Kidney (tissue), 14 donors: ENCODE results near the gene C11orf21. TPM values are rescaled to one million over a fixed set of nuclear protein-coding genes. Genes with fewer than 3 reads are reported as not detected.
"Not testable (repeated sequence)": the region's sequence is repeated elsewhere in the genome, so short reads cannot be mapped to it uniquely, and the experiment has no call there.

Source experiments
- DNase-seq, 5 donors: peaks; one replicate each; pipeline ENCODE4 v3.0.0-alpha.2; 2013 to 2020
- FAIRE-seq: peaks from 2 replicates; lab custom pipeline; 2012; peaks lifted over from hg19 to GRCh38; lab: Jason Lieb, UNC
- H3K27ac ChIP-seq, 2 donors: one replicate each; pipeline ENCODE4 v1.7.0; 2013; ENCODE audit warnings: low read depth in 2 of 2, low read length in 2 of 2, inconsistent platforms in 1 of 2
- H3K27me3 ChIP-seq: one replicate; pipeline ENCODE4 v1.7.1; 2013; ENCODE audit warnings: low read length, inconsistent platforms; ENCODE audit not compliant: control insufficient read depth, insufficient read depth
- H3K36me3 ChIP-seq, 3 donors: one replicate each; pipeline versions ENCODE4 v1.7.0 to v1.7.1; 2013; ENCODE audit warnings: low read length in 3 of 3, control low read depth in 1 of 3, inconsistent platforms in 1 of 3; ENCODE audit not compliant: insufficient read depth in 3 of 3, control insufficient read depth in 2 of 3
- H3K4me1 ChIP-seq, 3 donors: one replicate each; pipeline versions ENCODE4 v1.7.0 to v1.7.1; 2013; ENCODE audit warnings: low read length in 3 of 3, inconsistent platforms in 1 of 3, low read depth in 1 of 3; ENCODE audit not compliant: control insufficient read depth in 2 of 3, insufficient read depth in 2 of 3
- H3K4me3 ChIP-seq, 3 donors: one replicate each; pipeline versions ENCODE4 v1.7.0 to v1.8.1; 2013; ENCODE audit warnings: low read length in 3 of 3, control low read depth in 1 of 3, inconsistent platforms in 1 of 3
- H3K9ac ChIP-seq, 3 donors: one replicate each; pipeline versions ENCODE4 v1.7.0 to v1.7.1; 2013; ENCODE audit warnings: low read length in 3 of 3, control low read depth in 1 of 3, inconsistent platforms in 1 of 3
- H3K9me3 ChIP-seq, 3 donors: one replicate each; pipeline versions ENCODE4 v1.7.0 to v1.7.1; 2013; ENCODE audit warnings: low read length in 3 of 3, control low read depth in 1 of 3, inconsistent platforms in 1 of 3; ENCODE audit not compliant: control insufficient read depth in 2 of 3, insufficient read depth in 1 of 3
- CTCF ChIP-seq: IDR thresholded peaks from 3 replicates; pipeline ENCODE4 v1.5.1; 2012; ENCODE audit warnings: mild to moderate bottlenecking, moderate library complexity, borderline replicate concordance; ENCODE audit not compliant: insufficient read depth; ENCODE audit errors: extremely low read depth
- intact Hi-C: fragments of 100-400 bp; cut with DNase I; formaldehyde crosslinking; loops from one replicate; pipeline ENCODE4 v1.11.1; 2022
- polyA plus RNA-seq: library from polyadenylated mRNA; stranded (reverse); fragments of 350-450 nt; fragmentation: Illumina TruSeq; extraction: RNeasy Lipid Tissue Mini Kit (QIAGEN cat#74804); gene quantifications from one replicate; pipeline ENCODE4 v1.2.3, GENCODE V29; 2014; ENCODE audit warnings: low read depth, low replicate concordance; ENCODE audit not compliant: insufficient read depth
- total RNA-seq: library from RNA; stranded (reverse); fragmentation: NEBNext Ultra II Directional; extraction: Animal tissue kit (Norgen Biotek cat#: 25700); gene quantifications from one replicate; pipeline ENCODE4 v1.2.1, GENCODE V29; 2021
- donor health status: control.
- donor health status: control.
- donor health status: control.
- donor health status: control.
- donor health status: control.
- donor health status: DM: yes; HTN: yes; CAD: no.
- donor health status: Normal renal cell carcinoma (clear cell type).

The C11orf21 gene
- total and polyA plus RNA-seq, 2 donors from 2014 or later = 0.17 to 4.9 TPM

- no peak for TF ChIP-seq CTCF
- intact Hi-C loops = no loop called here
- no peaks in the 10 kb centered on the region for H3K9me3 ChIP-seq
- H3K4me1 ChIP-seq = no peaks in the 10 kb centered on the region
- no peaks in the 10 kb centered on the region for H3K36me3 ChIP-seq
- no peak overlapping the region for H3K27ac ChIP-seq
- H3K27me3 ChIP-seq = no peaks in the 10 kb centered on the region
- H3K4me3 ChIP-seq = no peak overlapping the region
- FAIRE-seq (no peak), DNase-seq (no peak)
- H3K9ac ChIP-seq = no peak overlapping the region
Measured at GRCh38 chr11:2342981-2343380, 41.3 kb upstream of the C11orf21 start.

GRCh38 chr11:2342557-2342956, 40.8 kb upstream of the C11orf21 start:
- no peaks in the 10 kb centered on the region for H3K4me1 ChIP-seq
- no peak for TF ChIP-seq CTCF
- H3K9me3 ChIP-seq = no peaks in the 10 kb centered on the region
- H3K36me3 ChIP-seq = no peaks in the 10 kb centered on the region
- intact Hi-C loops = no loop called here
- no peak for FAIRE-seq
- no peak for DNase-seq
- no peaks in the 10 kb centered on the region for H3K27me3 ChIP-seq
- H3K4me3 ChIP-seq = no peak overlapping the region
- H3K27ac ChIP-seq = no peak overlapping the region
- no peak overlapping the region for H3K9ac ChIP-seq

GRCh38 chr11:2338760-2339159, 37.0 kb upstream of the C11orf21 start:
- H3K27ac ChIP-seq, H3K36me3 ChIP-seq, DNase-seq, H3K9me3 ChIP-seq, H3K4me3 ChIP-seq, H3K27me3 ChIP-seq, H3K4me1 ChIP-seq, FAIRE-seq, H3K9ac ChIP-seq, intact Hi-C loops: not testable (repeated sequence)

- H3K4me1 ChIP-seq, intact Hi-C loops, DNase-seq, H3K9ac ChIP-seq, H3K36me3 ChIP-seq, H3K4me3 ChIP-seq, H3K27me3 ChIP-seq, H3K9me3 ChIP-seq, H3K27ac ChIP-seq, FAIRE-seq: not testable (repeated sequence)
Measured at GRCh38 chr11:2335286-2335685, 33.6 kb upstream of the C11orf21 start.

- H3K27me3 ChIP-seq, FAIRE-seq, intact Hi-C loops, H3K4me1 ChIP-seq, H3K9ac ChIP-seq, H3K4me3 ChIP-seq, H3K9me3 ChIP-seq, DNase-seq, H3K27ac ChIP-seq, H3K36me3 ChIP-seq: not testable (repeated sequence)
Measured at GRCh38 chr11:2333486-2334205, 31.9 kb upstream of the C11orf21 start.

- H3K27ac ChIP-seq, H3K9ac ChIP-seq, intact Hi-C loops, H3K36me3 ChIP-seq, FAIRE-seq, H3K4me3 ChIP-seq, H3K4me1 ChIP-seq, DNase-seq, H3K27me3 ChIP-seq, H3K9me3 ChIP-seq: not testable (repeated sequence)
Measured at GRCh38 chr11:2332569-2332968, 30.9 kb upstream of the C11orf21 start.
